ENCODE measurements around the gene RCE1.

The RCE1 gene

DNA sequence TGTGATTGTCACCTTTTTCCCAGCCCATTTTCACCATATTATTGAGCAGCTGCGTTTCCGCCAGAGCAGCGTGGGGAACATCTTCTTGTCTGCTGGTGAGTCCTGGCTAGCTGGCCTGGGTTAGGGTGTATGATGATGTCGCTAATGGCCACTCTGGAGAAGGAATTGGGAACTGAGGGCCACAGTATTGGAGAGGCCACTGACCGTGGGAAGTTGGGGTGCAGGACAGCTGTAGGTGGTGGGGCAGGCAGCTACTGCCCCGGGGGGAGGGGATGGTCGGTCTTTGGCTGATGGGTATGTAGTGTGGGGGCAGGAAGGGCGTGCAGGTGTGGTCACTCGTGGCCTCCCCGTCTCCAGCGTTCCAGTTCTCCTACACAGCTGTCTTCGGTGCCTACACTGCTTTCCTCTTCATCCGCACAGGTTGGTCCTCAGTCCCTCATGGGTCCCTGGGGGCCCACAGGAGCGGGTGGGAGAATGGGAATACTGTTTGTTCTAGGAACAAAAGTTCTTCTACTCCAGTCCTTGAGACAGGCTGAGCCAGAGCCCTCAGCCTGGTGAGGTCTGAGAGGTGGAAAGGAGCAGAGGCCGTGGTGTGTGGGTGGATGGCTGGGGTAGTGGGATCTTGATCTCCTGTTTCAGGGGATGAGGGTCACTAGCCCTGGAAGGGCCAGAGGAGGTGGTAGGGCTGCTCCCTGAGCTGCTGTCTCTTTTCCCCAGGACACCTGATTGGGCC is 2.1 kb downstream of the RCE1 start:
- DNase-seq (ENCODE audit: low read depth in 2 of 2) = no peak

DNA sequence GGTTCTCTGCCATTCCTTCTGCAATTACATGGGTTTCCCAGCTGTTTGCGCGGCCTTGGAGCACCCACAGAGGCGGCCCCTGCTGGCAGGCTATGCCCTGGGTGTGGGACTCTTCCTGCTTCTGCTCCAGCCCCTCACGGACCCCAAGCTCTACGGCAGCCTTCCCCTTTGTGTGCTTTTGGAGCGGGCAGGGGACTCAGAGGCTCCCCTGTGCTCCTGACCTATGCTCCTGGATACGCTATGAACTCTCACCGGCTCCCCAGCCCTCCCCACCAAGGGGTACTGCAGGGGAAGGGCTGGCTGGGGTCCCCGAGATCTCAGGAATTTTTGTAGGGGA is 2.6 kb downstream of the RCE1 start:
- no peak for DNase-seq (ENCODE audit: low read depth in 2 of 2)

GRCh38 chr11:66846671-66847091 is 3.4 kb downstream of the RCE1 start:
- no peak for DNase-seq (ENCODE audit: low read depth in 2 of 2)

DNA sequence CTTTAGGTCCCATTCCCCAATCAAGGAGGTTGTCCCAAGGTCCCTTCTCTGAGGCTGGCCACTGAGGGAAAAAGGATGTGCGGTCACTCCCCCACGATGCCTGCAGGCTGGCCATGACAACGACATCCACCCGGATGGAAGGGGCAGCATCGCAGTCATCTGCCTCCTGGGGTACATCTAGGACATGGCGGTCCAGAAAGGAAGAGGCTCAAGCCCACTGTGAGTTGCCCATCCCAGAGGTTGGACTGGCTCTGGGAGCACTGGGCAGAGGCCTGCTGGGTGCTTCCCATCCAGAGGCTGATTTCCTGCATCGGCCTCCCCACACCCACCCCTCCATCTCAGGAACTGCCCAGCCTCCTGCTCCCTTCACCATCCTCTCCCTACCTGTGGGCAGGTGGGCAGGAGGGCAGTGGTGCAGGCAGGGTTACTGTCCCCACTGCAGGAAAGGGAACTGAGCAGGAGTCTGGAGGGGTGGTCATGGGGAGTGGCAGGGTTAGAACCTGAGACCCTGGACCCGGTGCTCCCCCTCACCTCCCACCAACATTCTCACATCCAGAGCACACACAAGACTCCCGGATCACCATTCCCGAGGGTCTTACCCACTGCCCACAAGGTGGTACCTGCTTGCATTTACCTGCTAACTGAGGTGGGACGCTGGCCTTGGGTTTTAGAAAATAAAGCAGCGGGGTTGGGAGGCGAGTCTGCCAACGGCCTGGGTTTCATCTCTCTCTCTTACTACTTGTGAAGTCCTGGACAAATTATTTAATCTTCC is 4.4 kb downstream of the RCE1 start:
- no peak for DNase-seq (ENCODE audit: low read depth in 2 of 2)

GRCh38 chr11:66848671-66849500 is 5.6 kb downstream of the RCE1 start:
- no peak for DNase-seq (ENCODE audit: low read depth in 2 of 2)

GRCh38 chr11:66849501-66850234 is 6.4 kb downstream of the RCE1 start:
- no peak for DNase-seq (ENCODE audit: low read depth in 2 of 2)

GRCh38 chr11:66850235-66850587 is 7.0 kb downstream of the RCE1 start:
- DNase-seq (ENCODE audit: low read depth in 2 of 2) = no peak

DNA sequence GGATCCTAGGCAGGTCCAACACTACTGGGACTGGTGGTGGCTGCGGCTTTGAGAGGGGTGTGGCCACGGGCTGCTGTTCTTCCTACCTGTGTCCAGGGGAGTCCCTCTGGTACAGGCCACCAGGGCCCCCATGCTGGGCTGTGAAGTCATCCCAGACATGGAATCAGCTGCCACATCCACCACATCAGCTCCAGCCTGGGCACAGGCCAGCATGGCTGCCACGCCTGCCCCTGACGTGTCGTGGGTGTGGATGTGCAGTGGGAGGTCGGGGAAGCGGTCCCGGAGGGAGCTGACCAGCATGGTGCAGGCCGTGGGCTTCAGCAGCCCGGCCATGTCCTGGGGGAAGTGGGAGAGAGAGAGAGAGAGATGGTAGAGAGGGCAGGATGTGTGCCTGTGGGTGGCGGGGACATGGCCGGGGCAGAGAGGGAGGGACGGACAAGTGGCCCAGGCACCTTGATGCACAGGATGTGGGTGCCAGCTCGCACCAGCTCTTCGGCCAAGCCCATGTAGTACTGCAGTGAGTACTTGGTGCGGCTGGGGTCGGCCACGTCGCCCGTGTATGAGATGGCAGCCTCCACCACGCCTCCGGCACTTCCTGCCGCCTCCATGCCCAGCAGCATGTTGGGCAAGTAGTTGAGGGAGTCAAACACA is 7.5 kb downstream of the RCE1 start:
- no peak for DNase-seq (ENCODE audit: low read depth in 2 of 2)

DNA sequence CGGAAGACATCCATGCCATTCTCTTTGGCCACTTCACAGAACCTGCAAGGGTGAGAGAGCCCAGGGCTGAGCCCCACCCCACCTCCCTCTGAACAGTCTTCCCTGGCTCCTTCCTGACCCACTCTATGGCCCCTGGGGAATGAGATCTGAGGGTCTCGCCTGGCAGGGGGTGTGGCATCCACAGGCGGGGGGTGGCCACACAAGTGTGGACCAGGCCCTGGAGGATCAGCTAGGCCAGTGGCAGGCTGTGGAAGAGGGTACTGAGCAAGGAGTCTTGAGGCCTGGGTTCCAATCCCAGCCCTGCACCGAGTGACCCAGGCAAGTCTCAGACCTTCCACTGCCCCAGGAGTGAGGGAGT is 8.0 kb downstream of the RCE1 start:
- DNase-seq (ENCODE audit: low read depth in 2 of 2) = no peak

DNA sequence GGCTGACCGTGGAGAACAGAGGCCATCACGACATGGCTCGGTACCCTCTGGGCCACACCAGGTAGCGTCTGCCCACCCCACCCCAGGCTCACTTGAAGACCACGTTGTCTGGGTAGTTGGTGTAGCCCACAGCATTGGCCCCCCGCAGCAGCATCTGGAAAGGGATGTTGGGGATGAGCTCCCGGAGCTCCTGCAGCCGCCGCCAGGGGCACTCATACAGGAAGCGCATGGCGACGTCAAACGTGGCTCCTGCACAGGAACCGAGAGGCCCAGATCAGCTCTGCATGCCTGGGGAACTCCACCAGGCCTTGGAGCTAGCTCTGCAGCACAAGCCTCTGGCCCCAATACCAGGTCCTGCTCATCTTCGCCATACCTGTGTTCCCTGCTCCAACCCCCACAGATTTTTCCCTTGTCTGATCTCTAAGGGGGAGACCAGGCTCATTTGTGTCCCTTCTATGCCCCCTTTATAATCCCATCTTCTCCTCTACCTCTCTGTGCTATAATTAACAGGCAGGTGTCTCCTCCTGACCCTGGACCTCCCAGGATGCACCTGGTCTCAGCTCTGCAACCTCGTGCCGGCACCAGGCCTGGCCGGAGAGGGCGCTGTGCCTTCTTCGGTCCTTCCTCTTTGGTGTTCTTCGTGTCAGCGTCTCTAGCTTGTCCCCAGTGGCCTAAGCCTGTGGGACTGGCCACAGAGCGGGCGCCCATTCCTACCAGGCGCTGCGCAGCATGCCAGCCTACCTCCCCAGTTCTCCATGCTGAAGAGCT is 8.6 kb downstream of the RCE1 start:
- no peak for DNase-seq (ENCODE audit: low read depth in 2 of 2)

- no peak for DNase-seq (ENCODE audit: low read depth in 2 of 2)
Observed at GRCh38 chr11:66852466-66853241, 9.4 kb downstream of the RCE1 start.

- no peak for DNase-seq (ENCODE audit: low read depth in 2 of 2)
Observed at GRCh38 chr11:66853242-66854229, 10.3 kb downstream of the RCE1 start.

- DNase-seq (ENCODE audit: low read depth in 2 of 2) = no peak
Observed at GRCh38 chr11:66854231-66854661, 11.0 kb downstream of the RCE1 start.

GRCh38 chr11:66854729-66855211 is 11.5 kb downstream of the RCE1 start:
- DNase-seq (ENCODE audit: low read depth in 2 of 2) = no peak

DNA sequence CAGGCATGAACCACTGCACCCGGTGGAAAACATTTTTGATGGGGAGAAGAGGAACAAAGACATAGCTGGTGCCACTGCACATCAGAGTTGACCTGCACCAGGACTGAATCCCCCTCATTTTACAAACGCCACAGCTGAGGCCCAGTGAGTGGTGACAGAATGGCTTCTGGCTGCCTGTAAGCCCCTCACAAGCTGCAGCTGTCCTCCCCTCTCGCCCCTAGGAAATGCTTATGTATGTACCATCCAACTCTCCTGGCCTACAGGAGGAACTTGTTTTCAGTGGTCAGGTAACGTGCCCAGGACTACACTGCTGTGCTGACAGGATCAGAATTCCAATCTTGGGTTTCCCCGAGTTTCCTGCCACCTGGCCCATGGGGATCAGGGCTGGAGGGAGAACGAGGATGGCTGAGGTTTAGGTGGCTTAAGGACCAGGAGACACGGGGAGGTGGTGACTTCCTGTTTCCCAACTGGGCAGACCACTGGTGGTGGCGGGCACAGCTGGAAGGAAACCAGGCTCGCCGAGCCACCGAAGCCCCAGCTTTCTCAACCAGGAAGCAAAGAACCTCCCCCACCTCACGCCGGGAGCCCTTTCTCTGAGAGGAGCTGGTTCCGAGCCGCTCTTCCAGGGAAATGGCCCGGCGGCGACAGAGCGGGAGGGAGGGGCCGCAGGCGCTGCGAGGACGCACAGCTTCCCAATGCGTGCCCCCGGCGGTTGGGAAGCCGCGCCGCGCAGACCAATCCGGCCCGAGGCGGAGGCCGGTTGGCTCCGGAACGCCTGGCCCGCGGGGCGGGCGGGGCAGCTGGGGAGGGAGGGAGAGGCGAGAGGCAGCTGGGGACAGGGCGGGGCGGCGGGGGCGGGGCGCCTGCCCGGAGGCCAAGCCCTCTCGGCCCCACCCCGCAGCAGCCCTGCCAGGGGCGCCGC is 12.6 kb downstream of the RCE1 start:
- peak in 1 of 2 donors; percentile 76 for DNase-seq (ENCODE audit: low read depth in 2 of 2)

DNA sequence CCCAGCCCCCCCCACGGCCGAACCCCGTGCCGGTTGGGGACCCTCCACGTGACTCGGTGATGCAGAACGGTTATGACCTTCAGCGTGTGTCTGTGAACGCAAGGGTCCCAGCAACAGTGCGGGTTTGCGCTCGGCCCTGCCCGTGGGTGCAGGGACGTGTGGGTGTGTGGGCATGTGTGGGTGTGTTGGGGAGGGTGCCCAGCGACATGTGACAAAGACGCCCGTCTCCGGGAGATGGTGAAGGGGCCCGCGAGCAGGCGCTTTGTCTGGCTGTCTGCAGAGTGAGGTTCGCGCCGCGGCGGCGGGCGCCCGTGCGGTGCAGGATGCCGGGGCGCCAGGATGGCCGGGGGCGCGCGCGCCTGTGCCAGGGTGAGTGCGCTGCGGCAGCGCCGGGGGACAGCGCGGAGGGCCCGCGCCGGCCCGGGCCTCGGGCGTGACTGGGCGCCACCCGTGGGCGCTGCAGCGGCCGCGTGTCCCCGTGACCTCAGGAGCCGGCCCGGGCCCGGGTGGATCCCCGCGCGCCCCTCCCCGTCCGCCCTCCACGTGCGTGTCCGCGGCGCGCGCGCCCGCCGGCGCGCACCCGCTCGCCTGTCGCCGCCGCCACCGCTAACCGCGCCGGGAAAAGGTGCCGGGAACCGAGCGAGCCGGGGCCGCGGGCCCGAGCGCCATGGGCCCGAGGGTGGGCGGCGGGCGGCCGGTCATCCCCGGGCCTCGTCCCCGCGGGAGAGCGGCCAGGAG is 13.4 kb downstream of the RCE1 start, which contains the start of gene LRFN4:
LRFN4 (plus strand) TSS at position 569 of the 738 bp plus-strand sequence. CDS start 681 bp downstream, outside the sequence.
- DNase-seq (ENCODE audit: low read depth in 2 of 2) = peak in 1 of 2 donors; percentile 54

Measured in stimulated activated CD8-positive, alpha-beta memory T cell treated with anti-CD3 and anti-CD28 coated beads, Interleukin-7, amount 100 ng/mL, for 4 hours (primary cell).